Ectodermal cell (in vitro differentiated cells): Measurements from ENCODE around the gene DOCK7.

Experiments
- H3K27ac ChIP-seq: 2 replicates; pipeline ENCODE4 v1.7.0; 2013; ENCODE audit warnings: mild to moderate bottlenecking, low read depth, low read length; ENCODE audit not compliant: insufficient read depth, poor library complexity, severe bottlenecking
- H3K27me3 ChIP-seq: 2 replicates; pipeline ENCODE4 v1.7.0; 2013; ENCODE audit warnings: mild to moderate bottlenecking, low read length; ENCODE audit not compliant: insufficient read depth, control insufficient read depth, poor library complexity, severe bottlenecking
- H3K36me3 ChIP-seq: one replicate; pipeline ENCODE4 v1.7.0; 2013; ENCODE audit warnings: low read length; ENCODE audit not compliant: control insufficient read depth, insufficient read depth
- H3K4me1 ChIP-seq: one replicate; pipeline ENCODE4 v1.7.0; 2013; ENCODE audit warnings: low read length; ENCODE audit not compliant: control insufficient read depth, insufficient read depth
- H3K4me3 ChIP-seq: 2 replicates; pipeline ENCODE4 v1.7.0; 2013; ENCODE audit warnings: low read depth, low read length, control low read depth; ENCODE audit not compliant: insufficient read depth
- H3K9me3 ChIP-seq: 2 replicates; pipeline ENCODE4 v1.7.0; 2013; ENCODE audit warnings: mild to moderate bottlenecking, low read length, moderate library complexity; ENCODE audit not compliant: control insufficient read depth
- WGBS, 2 experiments: methylation state at CpG; one replicate each; pipeline ENCODE4 v1.1.7; 2013; ENCODE audit warnings: missing lambda C conversion rate in 2 of 2; 5-methylcytosine and 5-hydroxymethylcytosine counted together

Gene DOCK7

DNA sequence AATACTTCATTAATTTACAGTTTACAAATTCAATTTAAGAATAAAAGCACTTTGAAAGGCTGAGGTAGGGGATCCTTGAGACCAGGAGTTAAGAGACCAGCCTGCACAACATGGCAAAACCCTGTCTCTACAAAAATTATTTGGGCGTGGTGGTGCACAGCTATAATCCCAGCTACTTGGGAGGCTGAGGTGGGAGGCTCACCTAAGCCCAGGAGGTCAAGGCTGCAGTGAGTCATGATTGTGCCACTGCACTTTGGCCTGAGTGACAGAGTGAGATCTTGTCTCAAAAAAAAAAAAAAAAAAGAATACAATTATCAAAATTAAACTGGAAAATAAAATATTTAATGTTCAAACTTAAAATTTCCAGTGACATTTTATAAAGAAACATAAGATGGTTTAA, 179.2 kb downstream of the DOCK7 start:
- H3K27me3 ChIP-seq, result no peaks in the 10 kb centered on the region
- H3K9me3 ChIP-seq, result no peaks in the 10 kb centered on the region
- H3K27ac ChIP-seq, result no peak overlapping the region
- no peaks in the 10 kb centered on the region for H3K4me1 ChIP-seq
- WGBS, 2 experiments, result 92 to 96% methylated on average over 1 of the region's 1 CpG
- H3K36me3 ChIP-seq, result peaks cover 9% of the 10 kb centered on the region
- no peak overlapping the region for H3K4me3 ChIP-seq

DNA sequence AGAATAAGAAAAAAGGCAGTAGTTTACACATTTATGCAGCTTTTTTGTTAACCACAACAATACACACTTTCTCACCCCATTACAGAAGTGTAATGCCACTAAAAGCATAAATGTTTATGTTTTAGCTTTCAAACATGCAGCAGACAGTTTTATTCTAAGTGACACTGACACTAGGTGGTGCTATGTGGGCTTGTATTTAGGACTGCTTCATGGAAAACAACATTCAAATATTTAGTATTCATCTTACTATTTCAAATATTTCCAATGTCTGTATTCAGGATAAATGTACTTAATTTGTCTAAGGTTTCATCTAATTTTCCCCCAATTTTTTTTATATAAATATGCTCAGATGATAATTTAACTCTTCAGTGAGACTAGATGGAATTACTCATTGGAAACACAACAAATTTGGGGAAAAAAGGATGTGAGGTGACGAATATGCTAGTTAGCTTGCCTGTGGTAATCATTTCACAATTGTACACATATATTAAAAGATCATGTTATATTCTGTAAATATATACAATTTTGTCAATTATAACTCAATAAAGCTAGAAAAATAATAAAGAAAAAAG, 179.9 kb downstream of the DOCK7 start:
- Histone ChIP-seq H3K9me3 (no peaks in the 10 kb centered on the region), H3K27ac (no peak overlapping the region), H3K36me3 (peaks cover 9% of the 10 kb centered on the region), H3K4me1 (no peaks in the 10 kb centered on the region), H3K4me3 (no peak overlapping the region), H3K27me3 (no peaks in the 10 kb centered on the region)
- no CpG with 5 or more reads among the region's 1 CpG for WGBS, 2 experiments

DNA sequence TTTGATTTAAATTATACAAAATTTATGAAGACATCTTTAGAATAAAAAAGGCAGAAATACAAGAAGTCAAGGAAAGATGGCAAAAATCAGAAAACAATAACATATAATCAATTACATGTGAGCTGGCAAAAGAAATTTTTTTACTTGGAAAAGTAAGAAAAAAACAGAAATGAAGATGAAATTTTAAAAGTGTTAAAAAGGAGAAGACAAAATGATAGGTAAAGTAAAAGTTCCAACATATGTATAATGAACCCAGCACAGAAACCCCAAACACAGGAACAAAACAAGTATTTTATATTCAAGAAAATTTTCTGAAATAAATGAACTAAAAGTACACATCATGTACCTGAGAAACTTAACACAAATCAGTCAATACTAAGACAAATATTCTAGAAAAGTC, 188.0 kb downstream of the DOCK7 start:
- Histone ChIP-seq H3K4me3 (no peak overlapping the region), H3K4me1 (no peaks in the 10 kb centered on the region), H3K9me3 (no peaks in the 10 kb centered on the region), H3K27me3 (no peaks in the 10 kb centered on the region), H3K27ac (no peak overlapping the region), H3K36me3 (no peaks in the 10 kb centered on the region)

DNA sequence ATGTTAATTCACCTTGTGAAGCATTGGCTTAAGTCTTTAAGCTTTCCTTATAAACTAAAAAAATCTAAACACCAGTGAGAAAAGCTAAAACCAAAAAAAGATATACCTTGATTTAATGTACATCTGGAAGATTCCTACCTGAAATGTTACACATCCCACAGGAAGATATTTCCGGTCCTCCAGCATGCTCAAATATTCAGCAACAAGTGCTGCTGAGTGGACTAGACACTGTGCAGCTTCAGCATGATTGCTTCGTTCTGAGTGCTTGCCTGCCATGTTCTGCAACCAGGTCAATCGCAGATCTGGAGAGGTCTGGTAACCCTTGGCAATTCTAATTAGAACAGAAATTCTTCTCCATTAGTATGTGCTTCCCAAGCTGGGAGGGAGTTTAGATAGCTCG, 194.0 kb downstream of the DOCK7 start:
- Histone ChIP-seq H3K27me3 (no peaks in the 10 kb centered on the region), H3K27ac (no peak overlapping the region), H3K36me3 (peaks cover 8% of the 10 kb centered on the region), H3K4me1 (no peaks in the 10 kb centered on the region), H3K9me3 (no peaks in the 10 kb centered on the region), H3K4me3 (no peak overlapping the region)
- WGBS, 2 experiments, result 93 to 96% methylated on average over 4 of the region's 4 CpGs

DNA sequence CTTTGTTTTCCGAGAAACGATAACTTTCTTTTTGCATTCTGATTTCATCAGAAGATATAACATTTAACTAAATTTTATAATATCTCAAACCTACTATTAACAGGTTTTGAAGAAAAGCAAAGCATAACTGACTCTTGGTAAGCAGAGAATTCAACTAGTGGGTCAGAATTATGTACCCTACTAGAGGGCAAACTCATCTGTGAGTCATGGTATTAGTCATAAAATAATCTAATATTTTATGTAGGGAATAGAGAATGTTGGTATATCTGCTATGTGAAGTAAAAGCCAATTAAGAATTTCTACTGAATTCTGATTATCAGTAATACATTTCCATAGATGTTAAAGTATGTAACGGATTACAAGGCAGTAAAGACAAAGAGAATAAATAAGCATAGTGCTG, 194.5 kb downstream of the DOCK7 start:
- Histone ChIP-seq H3K36me3 (peaks cover 8% of the 10 kb centered on the region), H3K27ac (no peak overlapping the region), H3K9me3 (no peaks in the 10 kb centered on the region), H3K27me3 (no peaks in the 10 kb centered on the region), H3K4me3 (no peak overlapping the region), H3K4me1 (no peaks in the 10 kb centered on the region)
- 94 to 97% methylated on average over 3 of the region's 3 CpGs for WGBS, 2 experiments

DNA sequence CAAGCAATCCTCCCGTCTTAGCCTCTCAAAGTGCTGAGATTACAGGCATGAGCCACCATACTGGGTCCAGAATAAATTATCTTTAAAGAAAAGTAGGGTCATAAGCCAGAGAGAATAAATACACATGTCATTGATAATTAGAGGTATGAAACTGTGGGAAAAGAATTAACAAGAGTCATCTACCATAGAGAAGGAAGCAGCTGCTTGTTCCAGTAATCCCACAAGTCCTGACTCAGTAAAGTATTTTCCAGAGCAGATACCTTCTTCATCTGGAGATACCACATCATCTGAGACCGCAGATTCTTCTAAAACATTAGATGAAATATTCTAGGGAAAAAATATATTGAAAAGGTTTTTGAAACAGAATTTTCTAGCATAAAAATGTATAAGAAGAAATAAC, 195.7 kb downstream of the DOCK7 start:
- WGBS, 2 experiments, result 94 to 96% methylated on average over 1 of the region's 2 CpGs

DNA sequence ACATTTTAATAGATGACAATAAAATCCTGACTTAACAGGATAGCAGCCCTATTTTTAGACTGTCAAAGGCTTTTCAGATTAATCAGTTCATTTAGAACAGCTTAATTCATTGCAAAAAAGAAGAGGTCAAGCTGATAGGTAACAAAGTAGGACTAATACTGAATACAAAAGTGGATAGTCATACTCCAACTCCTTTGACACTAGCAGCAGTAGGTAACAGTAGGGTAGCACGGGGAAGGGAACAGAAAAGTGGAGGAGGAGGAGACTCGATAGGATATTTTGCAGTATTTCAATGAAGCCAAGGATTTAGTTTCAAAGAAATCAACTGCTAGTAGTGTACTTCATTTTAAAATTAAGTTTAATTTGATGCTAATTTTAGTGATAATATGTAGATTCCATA, 200.2 kb downstream of the DOCK7 start:
- WGBS, 2 experiments, result 11 to 22% methylated on average over 2 of the region's 2 CpGs
- no peaks in the 10 kb centered on the region for H3K4me1 ChIP-seq
- no peaks in the 10 kb centered on the region for H3K9me3 ChIP-seq
- no peaks in the 10 kb centered on the region for H3K27me3 ChIP-seq
- no peak overlapping the region for H3K4me3 ChIP-seq
- H3K27ac ChIP-seq, result no peak overlapping the region
- H3K36me3 ChIP-seq, result peaks cover 3% of the 10 kb centered on the region

More for the DNA sequence above, 195.7 kb downstream of the DOCK7 start:
- H3K4me3 ChIP-seq, result no peak overlapping the region
- H3K27me3 ChIP-seq, result no peaks in the 10 kb centered on the region
- H3K36me3 ChIP-seq, result peaks cover 8% of the 10 kb centered on the region
- H3K4me1 ChIP-seq, result no peaks in the 10 kb centered on the region
- no peaks in the 10 kb centered on the region for H3K9me3 ChIP-seq
- no peak overlapping the region for H3K27ac ChIP-seq

DNA sequence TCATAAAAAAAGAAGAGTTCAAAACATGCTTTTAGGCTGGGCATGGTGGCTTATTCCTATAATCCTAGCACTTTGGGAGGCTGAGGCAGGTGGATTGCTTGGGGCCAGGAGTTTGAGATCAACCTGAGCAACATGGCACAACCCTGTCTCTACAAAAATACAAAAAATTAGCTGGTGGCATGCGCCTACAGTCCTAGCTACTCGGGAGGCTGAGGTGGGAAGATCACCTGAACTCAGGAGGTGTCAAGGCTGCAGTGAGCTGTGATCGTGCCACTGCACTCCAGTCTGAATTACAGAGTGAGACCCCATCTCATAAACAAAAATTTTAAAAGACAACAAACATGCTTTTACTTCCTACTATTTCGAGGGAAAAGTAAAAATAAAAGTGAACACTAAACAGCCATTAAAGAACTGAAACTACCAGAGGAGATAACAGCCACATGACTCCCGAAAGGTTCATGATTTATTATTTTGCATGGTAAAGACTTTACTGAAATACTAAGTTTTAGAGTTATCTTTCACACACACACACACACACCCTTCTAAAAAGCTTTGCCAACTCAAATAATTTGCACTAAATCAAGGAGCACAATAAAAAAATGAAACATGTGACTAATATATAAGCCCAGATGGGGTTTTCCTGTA, 203.2 kb downstream of the DOCK7 start:
- Histone ChIP-seq H3K9me3 (no peaks in the 10 kb centered on the region), H3K4me1 (no peaks in the 10 kb centered on the region), H3K27ac (no peak overlapping the region), H3K4me3 (no peak overlapping the region), H3K36me3 (no peaks in the 10 kb centered on the region), H3K27me3 (no peaks in the 10 kb centered on the region)
- WGBS, 2 experiments, result 97% methylated on average over 4 of the region's 5 CpGs

DNA sequence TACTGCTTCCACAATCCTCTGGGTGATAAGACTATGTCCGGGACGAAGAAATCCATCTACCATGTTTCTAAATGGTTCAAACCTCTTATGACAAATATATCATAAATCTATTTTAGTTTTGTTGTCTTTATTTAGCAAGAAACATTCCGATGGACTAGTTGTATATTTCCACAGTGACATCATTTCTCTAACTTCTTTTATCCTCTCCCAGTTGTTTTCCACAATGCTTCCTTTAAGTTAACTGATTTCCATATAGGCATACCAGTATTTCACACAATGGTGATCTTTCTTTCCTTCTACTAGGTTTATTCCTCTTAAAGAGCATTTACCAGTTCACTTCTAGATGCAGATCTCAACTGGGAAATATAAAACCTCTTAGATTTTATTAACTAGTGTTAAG, 206.5 kb downstream of the DOCK7 start:
- Histone ChIP-seq H3K27ac (no peak overlapping the region), H3K4me3 (no peak overlapping the region), H3K9me3 (no peaks in the 10 kb centered on the region), H3K4me1 (no peaks in the 10 kb centered on the region), H3K27me3 (no peaks in the 10 kb centered on the region), H3K36me3 (no peaks in the 10 kb centered on the region)
- 95% methylated on average over 3 of the region's 3 CpGs for WGBS, 2 experiments

DNA sequence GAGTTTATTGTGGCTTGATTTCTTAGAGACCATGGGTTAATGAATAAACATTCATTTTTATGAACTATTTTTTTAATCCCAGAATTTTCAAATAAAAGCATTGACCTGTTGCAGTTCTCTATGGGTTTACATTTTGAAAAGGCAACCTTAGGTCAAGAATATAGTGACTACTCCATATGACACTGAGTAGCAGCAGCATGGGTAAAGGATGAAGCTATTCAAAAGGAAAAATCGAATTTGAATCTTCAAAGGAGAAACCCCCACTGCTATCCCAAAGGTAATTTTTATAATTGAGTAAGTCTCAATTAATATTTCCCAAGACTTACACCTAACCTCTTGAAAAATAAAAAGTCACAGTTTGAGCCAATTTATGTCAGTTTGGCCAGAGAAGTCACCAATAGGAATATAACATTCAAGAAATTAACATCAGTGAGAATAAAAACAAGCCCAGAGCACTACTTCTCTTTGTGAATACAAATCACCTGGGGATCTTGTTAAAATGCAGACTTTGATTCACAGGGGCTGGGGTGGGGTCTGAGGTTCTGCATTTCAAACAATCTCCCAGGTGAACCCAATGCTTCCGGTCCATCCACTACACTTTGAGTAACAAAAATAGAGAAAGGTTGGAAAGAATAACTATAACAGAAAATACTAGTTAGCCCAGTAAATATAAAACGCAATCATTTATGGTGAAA, 211.5 kb downstream of the DOCK7 start:
- peaks cover 9% of the 10 kb centered on the region for H3K36me3 ChIP-seq

More for the DNA sequence above, 211.5 kb downstream of the DOCK7 start:
- Histone ChIP-seq H3K27me3 (no peaks in the 10 kb centered on the region), H3K4me1 (no peaks in the 10 kb centered on the region), H3K27ac (no peak overlapping the region), H3K9me3 (no peaks in the 10 kb centered on the region), H3K4me3 (no peak overlapping the region)
- WGBS, 2 experiments, result 57 to 75% methylated on average over 1 to 2 of the region's 3 CpGs
